Measurements from ENCODE around the gene RHOD. TPM values are rescaled to one million over a fixed set of nuclear protein-coding genes. Genes with fewer than 3 reads are reported as not detected.
A peak's percentile ranks its signal among the peaks of the same experiment; 100 is the strongest.

Gene RHOD
- total RNA-seq, 4 donors from 2014 or later = 18.9 to 87.0 (median 24.4) TPM

DNA sequence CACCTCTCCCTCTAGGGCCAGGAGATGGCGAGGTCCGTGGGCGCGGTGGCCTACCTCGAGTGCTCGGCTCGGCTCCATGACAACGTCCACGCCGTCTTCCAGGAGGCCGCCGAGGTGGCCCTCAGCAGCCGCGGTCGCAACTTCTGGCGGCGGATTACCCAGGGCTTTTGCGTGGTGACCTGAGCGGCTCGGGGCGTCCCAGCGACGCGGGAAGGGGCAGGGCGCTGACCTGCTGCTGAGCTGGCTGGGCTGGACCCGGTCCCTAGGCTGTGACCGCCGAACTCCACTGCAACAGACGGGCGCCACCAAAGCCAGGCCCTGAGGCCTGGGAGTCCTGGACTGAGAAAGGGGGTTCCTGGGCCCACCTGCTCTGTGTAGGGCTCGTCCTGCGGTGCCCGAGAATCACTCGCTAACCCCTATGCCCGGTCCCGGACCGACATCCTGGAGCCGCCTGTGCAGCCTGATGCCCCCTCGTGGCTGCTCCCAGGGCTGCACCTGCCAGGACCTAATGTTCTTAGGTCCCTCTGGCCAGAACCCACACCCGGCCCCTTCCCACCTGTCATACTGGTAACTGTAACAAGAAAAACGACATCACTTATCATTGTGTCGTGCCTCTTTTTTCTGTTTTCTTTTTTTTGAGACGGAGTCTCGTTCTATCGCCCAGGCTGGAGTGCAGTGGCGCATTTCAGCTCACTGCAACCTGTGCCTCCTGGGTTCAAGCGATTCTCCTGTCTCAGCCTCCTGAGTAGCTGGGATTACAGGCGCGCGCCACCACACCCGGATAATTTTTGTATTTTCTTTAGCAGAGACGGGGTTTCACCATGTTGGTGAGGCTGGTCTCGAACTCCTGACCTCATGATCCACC lies 15.0 kb downstream of the RHOD start:
- DNase-seq (peak; percentile 49 to 66), ATAC-seq (peak; percentile 87 to 88)
- H3K4me1 ChIP-seq = no peaks in the 10 kb centered on the region
- H3K27ac ChIP-seq = peak overlapping the region in 1 of 4 donors; percentile 20
- intact Hi-C loops (cut with DNase I; ENCODE audit: low total_unique reads) = loop anchor here (1.0 kb wide), 1 partner anchor 17 kb away; no protein-coding TSS in a partner anchor
- no peaks in the 10 kb centered on the region for H3K27me3 ChIP-seq
- H3K36me3 ChIP-seq = no peaks in the 10 kb centered on the region
- peak overlapping the region; percentile 32 to 59 (median 43) for H3K4me3 ChIP-seq
- no peaks in the 10 kb centered on the region for H3K9me3 ChIP-seq
- in situ Hi-C loops (cut with MboI; ENCODE audit: low sequenced_read_pairs in 4 of 4) = loop anchor here in 1 of 4 donors (5.0 kb wide), 1 partner anchor 96 kb away; no protein-coding TSS in a partner anchor
- TF ChIP-seq, protein P1, sequence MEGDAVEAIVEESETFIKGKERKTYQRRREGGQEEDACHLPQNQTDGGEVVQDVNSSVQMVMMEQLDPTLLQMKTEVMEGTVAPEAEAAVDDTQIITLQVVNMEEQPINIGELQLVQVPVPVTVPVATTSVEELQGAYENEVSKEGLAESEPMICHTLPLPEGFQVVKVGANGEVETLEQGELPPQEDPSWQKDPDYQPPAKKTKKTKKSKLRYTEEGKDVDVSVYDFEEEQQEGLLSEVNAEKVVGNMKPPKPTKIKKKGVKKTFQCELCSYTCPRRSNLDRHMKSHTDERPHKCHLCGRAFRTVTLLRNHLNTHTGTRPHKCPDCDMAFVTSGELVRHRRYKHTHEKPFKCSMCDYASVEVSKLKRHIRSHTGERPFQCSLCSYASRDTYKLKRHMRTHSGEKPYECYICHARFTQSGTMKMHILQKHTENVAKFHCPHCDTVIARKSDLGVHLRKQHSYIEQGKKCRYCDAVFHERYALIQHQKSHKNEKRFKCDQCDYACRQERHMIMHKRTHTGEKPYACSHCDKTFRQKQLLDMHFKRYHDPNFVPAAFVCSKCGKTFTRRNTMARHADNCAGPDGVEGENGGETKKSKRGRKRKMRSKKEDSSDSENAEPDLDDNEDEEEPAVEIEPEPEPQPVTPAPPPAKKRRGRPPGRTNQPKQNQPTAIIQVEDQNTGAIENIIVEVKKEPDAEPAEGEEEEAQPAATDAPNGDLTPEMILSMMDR (IDR thresholded peaks at IDR 0.05 in 4 of 5, conservative IDR thresholded peaks at IDR 0.05 in 1 of 5) = peak; percentile 72 to 91 (median 85)
- TF ChIP-seq POLR2A (IDR thresholded peaks at IDR 0.05) = no peak

DNA sequence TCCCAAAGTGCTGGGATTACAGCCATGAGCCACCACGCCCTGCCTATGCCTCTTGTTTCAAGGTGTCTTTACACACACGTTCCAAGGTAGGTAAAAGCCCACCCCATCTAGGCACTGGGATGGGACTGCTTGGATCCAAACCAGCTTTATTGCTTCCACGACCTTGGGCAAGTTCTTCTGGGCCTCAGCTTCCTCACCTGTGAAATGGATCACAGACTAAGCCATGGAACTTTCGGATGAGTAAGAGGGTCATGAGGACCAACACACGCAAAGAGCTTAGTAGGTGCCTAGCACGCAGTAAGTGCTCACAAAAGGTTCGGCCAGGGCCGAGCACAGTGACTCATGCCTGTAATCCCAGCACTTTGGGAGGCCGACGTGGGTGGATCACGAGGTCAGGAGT lies 15.6 kb downstream of the RHOD start:
- ATAC-seq (no peak), DNase-seq (no peak)
- TF ChIP-seq POLR2A (IDR thresholded peaks at IDR 0.05) = no peak
- TF ChIP-seq, protein P1 (IDR thresholded peaks at IDR 0.05 in 4 of 5, conservative IDR thresholded peaks at IDR 0.05 in 1 of 5) = no peak
- no peak overlapping the region for H3K4me3 ChIP-seq
- H3K9me3 ChIP-seq = no peaks in the 10 kb centered on the region
- intact Hi-C loops (cut with DNase I; ENCODE audit: low total_unique reads) = no loop called here
- no peaks in the 10 kb centered on the region for H3K36me3 ChIP-seq
- H3K27me3 ChIP-seq = no peaks in the 10 kb centered on the region
- no peak overlapping the region for H3K27ac ChIP-seq
- in situ Hi-C loops (cut with MboI; ENCODE audit: low sequenced_read_pairs in 4 of 4) = loop anchor here in 1 of 4 donors (5.0 kb wide), 1 partner anchor 95 kb away; no protein-coding TSS in a partner anchor
- no peaks in the 10 kb centered on the region for H3K4me1 ChIP-seq

DNA sequence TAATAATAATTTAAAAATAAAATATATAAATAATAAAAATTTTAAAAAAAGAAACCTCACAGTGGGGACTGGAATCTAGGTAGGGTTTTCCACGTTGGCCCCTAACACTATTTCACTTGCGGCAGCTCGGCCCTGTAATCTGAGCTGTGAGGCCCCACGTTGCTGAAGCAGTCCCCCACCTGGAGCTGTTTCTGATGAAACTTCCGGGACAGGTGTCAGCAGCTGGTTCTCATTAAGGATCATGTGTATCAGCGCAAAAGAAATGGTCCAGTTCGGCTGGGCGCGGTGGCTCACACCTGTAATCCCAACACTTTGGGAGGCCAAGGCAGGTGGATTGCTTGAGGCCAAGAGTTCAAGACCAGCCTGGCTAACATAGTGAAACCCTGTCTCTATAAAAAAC lies 17.3 kb downstream of the RHOD start:
- no peaks in the 10 kb centered on the region for H3K9me3 ChIP-seq
- H3K27ac ChIP-seq = no peak overlapping the region
- TF ChIP-seq, protein P1 (IDR thresholded peaks at IDR 0.05 in 4 of 5, conservative IDR thresholded peaks at IDR 0.05 in 1 of 5) = no peak
- TF ChIP-seq POLR2A (IDR thresholded peaks at IDR 0.05) = no peak
- no peaks in the 10 kb centered on the region for H3K36me3 ChIP-seq
- no peak overlapping the region for H3K4me3 ChIP-seq
- in situ Hi-C loops (cut with MboI; ENCODE audit: low sequenced_read_pairs in 4 of 4) = loop anchor here in 1 of 4 donors (5.0 kb wide), 1 partner anchor 93 kb away; no protein-coding TSS in a partner anchor
- H3K4me1 ChIP-seq = no peaks in the 10 kb centered on the region
- ATAC-seq (no peak), DNase-seq (no peak)
- no peaks in the 10 kb centered on the region for H3K27me3 ChIP-seq
- intact Hi-C loops (cut with DNase I; ENCODE audit: low total_unique reads) = no loop called here

DNA sequence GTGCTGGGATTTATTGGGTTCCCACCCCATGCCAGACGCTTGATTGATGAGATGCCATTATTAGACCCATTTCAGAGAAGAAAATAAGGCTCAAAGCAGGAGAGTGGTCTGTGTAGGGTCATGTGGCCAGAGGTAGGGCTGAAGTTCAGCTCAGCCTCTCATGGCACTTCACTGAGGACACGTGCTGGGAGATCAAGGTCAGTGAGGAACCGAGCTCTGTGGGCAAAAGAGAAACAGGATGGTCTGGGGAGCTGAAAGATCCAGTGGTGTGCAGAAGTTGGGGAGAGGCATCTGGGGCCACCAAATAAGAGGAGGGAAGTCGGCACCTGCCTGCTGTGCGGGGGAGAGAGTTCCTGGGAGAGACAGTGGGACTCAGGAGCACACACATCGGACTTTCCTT lies 19.6 kb downstream of the RHOD start:
- ATAC-seq (no peak), DNase-seq (no peak)
- no peak overlapping the region for H3K27ac ChIP-seq
- H3K9me3 ChIP-seq = no peaks in the 10 kb centered on the region
- in situ Hi-C loops (cut with MboI; ENCODE audit: low sequenced_read_pairs in 4 of 4) (no loop called here), intact Hi-C loops (cut with DNase I; ENCODE audit: low total_unique reads) (no loop called here)
- TF ChIP-seq, protein P1 (IDR thresholded peaks at IDR 0.05 in 4 of 5, conservative IDR thresholded peaks at IDR 0.05 in 1 of 5) = no peak
- TF ChIP-seq POLR2A (IDR thresholded peaks at IDR 0.05) = no peak
- no peaks in the 10 kb centered on the region for H3K27me3 ChIP-seq
- H3K4me3 ChIP-seq = no peak overlapping the region
- H3K4me1 ChIP-seq = no peaks in the 10 kb centered on the region
- H3K36me3 ChIP-seq = no peaks in the 10 kb centered on the region
